K562 (cell line): ENCODE data around the gene DMAC2L. TPM values are rescaled to one million over a fixed set of nuclear protein-coding genes. Genes with fewer than 3 reads are reported as not detected.
A peak's percentile ranks its signal among the peaks of the same experiment; 100 is the strongest.

Source experiments
- CBX1 ChIP-seq: sonication (generic); IDR thresholded peaks from 2 replicates; pipeline ENCODE4 v1.6.1; 2016; ENCODE audit warnings: antibody characterized with exemption, low read depth, mild to moderate bottlenecking
- CBX5 ChIP-seq: IDR thresholded peaks from 2 replicates; pipeline ENCODE4 v1.6.1; 2014; ENCODE audit warnings: low read depth, borderline replicate concordance
- CREB1 ChIP-seq, 2 experiments: sonication (generic) in 1 of 2; formaldehyde crosslinking in 1 of 2; IDR thresholded peaks; 2 replicates each; pipeline versions ENCODE4 v1.6.1 to v1.8.0; 2012 to 2022; ENCODE audit warnings: inconsistent platforms in 1 of 2, mild to moderate bottlenecking in 1 of 2, missing genetic modification reagents in 1 of 2, moderate library complexity in 1 of 2
- CREM ChIP-seq: IDR thresholded peaks from 2 replicates; pipeline ENCODE4 v1.6.1; 2014; ENCODE audit warnings: antibody characterized with exemption, low read depth
- ETV1 ChIP-seq: fragments of 450-650 bp; conservative IDR thresholded peaks from 2 replicates; pipeline ENCODE4 v1.6.1; 2016; ENCODE audit warnings: missing genetic modification characterization, control low read depth, low read depth, missing compliant biosample characterization
- KLF16 ChIP-seq: IDR thresholded peaks from 2 replicates; pipeline ENCODE4 v1.6.1; 2016; ENCODE audit warnings: antibody characterized with exemption
- KLF6 ChIP-seq: fragments of 250-450 bp; sonication (Bioruptor Pico); IDR thresholded peaks from 2 replicates; pipeline ENCODE4 v1.4.0; 2020; ENCODE audit warnings: mild to moderate bottlenecking, moderate library complexity, borderline replicate concordance
- POLR2B ChIP-seq: fragments of 450-650 bp; IDR thresholded peaks from 2 replicates; pipeline ENCODE4 v1.6.1; 2018; ENCODE audit warnings: low read depth; ENCODE audit not compliant: partially characterized antibody
- PRPF4 ChIP-seq: fragments of 200-400 bp; formaldehyde crosslinking; IDR thresholded peaks from one replicate; pipeline ENCODE4 v1.6.1; 2017; ENCODE audit warnings: low read length, low read depth, mild to moderate bottlenecking; ENCODE audit not compliant: insufficient read depth, poor library complexity, severe bottlenecking
- SRSF9 ChIP-seq: fragments of 200-400 bp; formaldehyde crosslinking; IDR thresholded peaks from 2 replicates; pipeline ENCODE4 v1.6.1; 2017; ENCODE audit warnings: low read depth, low read length, borderline replicate concordance
- STAG1 ChIP-seq: sonication (generic); formaldehyde crosslinking; IDR thresholded peaks from 2 replicates; pipeline ENCODE4 v1.5.0; 2020; ENCODE audit warnings: missing genetic modification reagents, borderline replicate concordance
- polyA plus RNA-seq, 8 experiments: library from polyadenylated mRNA; depleted of rRNA in 4 of 8; stranded (reverse) in 5 of 8; unstranded in 3 of 8; fragments of >200 nt; fragmentation: Nextera tagmentation in 2 of 8; fragmentation: Illumina TruSeq in 1 of 8; extraction: Ambion mirVana in 2 of 8; extraction: Trizol in 1 of 8; gene quantifications; 2 replicates each; pipeline versions ENCODE4 v1.2.1 to v1.2.3, GENCODE V29; 2011 to 2014; ENCODE audit warnings: inconsistent platforms in 1 of 8, missing spikeins in 1 of 8
- total RNA-seq, 7 experiments: library from RNA; depleted of rRNA in 6 of 7; stranded (reverse); fragments of >200 nt in 6 of 7; fragmentation: Illumina TruSeq in 2 of 7; extraction: Trizol in 2 of 7; gene quantifications; 2 replicates each; pipeline versions ENCODE4 v1.2.1 to v1.2.3, GENCODE V29; 2011 to 2021; ENCODE audit warnings: low replicate concordance in 1 of 7
- TF ChIP-seq, protein P1 (sequence below), 2 experiments: fragments of 200-800 bp in 1 of 2; sonication (Bioruptor generic) in 1 of 2; sonication (generic) in 1 of 2; formaldehyde crosslinking in 1 of 2; IDR thresholded peaks in 1 of 2; conservative IDR thresholded peaks in 1 of 2; 2 replicates each; pipeline versions ENCODE4 v1.5.0 to v1.6.1; 2016 to 2020; ENCODE audit warnings: missing compliant biosample characterization in 1 of 2, missing genetic modification characterization in 1 of 2, missing genetic modification reagents in 1 of 2
- TF ChIP-seq, protein P2 (sequence below): sonication (generic); formaldehyde crosslinking; IDR thresholded peaks from 2 replicates; pipeline ENCODE4 v1.8.1; 2023; ENCODE audit warnings: mild to moderate bottlenecking, missing genetic modification reagents
- TF ChIP-seq, protein P3 (sequence below): sonication (generic); formaldehyde crosslinking; IDR thresholded peaks from 2 replicates; pipeline ENCODE4 v1.8.0; 2022; ENCODE audit warnings: mild to moderate bottlenecking, low read depth, missing genetic modification reagents
- TF ChIP-seq, protein P4 (sequence below): sonication (generic); formaldehyde crosslinking; IDR thresholded peaks from 2 replicates; pipeline ENCODE4 v1.8.0; 2022; ENCODE audit warnings: mild to moderate bottlenecking, missing genetic modification reagents

DMAC2L gene
- total and polyA plus RNA-seq, 9 of the 15 experiments (the other 6 are each of a cell fraction or from before 2014, with no cell fraction given), result 4.0 to 37.2 (median 9.3) TPM

GRCh38 chr14:50311972-50312733, at the start of gene DMAC2L, which contains the start of gene L2HGDH (continued):
- TF ChIP-seq, protein P1, sequence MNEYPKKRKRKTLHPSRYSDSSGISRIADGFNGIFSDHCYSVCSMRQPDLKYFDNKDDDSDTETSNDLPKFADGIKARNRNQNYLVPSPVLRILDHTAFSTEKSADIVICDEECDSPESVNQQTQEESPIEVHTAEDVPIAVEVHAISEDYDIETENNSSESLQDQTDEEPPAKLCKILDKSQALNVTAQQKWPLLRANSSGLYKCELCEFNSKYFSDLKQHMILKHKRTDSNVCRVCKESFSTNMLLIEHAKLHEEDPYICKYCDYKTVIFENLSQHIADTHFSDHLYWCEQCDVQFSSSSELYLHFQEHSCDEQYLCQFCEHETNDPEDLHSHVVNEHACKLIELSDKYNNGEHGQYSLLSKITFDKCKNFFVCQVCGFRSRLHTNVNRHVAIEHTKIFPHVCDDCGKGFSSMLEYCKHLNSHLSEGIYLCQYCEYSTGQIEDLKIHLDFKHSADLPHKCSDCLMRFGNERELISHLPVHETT (CRISPR knock-in tag; conservative IDR thresholded peaks at IDR 0.05 in 1 of 2, IDR thresholded peaks at IDR 0.05 in 1 of 2), result no peak
- TF ChIP-seq CBX1, result 0 out of 2 replicates have a peak, but pooled peaks have one; percentile 41
- TF ChIP-seq, protein P2, sequence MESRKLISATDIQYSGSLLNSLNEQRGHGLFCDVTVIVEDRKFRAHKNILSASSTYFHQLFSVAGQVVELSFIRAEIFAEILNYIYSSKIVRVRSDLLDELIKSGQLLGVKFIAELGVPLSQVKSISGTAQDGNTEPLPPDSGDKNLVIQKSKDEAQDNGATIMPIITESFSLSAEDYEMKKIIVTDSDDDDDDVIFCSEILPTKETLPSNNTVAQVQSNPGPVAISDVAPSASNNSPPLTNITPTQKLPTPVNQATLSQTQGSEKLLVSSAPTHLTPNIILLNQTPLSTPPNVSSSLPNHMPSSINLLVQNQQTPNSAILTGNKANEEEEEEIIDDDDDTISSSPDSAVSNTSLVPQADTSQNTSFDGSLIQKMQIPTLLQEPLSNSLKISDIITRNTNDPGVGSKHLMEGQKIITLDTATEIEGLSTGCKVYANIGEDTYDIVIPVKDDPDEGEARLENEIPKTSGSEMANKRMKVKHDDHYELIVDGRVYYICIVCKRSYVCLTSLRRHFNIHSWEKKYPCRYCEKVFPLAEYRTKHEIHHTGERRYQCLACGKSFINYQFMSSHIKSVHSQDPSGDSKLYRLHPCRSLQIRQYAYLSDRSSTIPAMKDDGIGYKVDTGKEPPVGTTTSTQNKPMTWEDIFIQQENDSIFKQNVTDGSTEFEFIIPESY, result peak; percentile 71; the same call in 1 of the 2 replicates
- TF ChIP-seq, protein P3, sequence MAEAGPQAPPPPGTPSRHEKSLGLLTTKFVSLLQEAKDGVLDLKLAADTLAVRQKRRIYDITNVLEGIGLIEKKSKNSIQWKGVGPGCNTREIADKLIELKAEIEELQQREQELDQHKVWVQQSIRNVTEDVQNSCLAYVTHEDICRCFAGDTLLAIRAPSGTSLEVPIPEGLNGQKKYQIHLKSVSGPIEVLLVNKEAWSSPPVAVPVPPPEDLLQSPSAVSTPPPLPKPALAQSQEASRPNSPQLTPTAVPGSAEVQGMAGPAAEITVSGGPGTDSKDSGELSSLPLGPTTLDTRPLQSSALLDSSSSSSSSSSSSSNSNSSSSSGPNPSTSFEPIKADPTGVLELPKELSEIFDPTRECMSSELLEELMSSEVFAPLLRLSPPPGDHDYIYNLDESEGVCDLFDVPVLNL, result 0 out of 2 replicates have a peak, but pooled peaks have one; percentile 21
- no peak for TF ChIP-seq CREB1 (IDR thresholded peaks at IDR 0.05)
- peak; percentile 25; the same call in 1 of the 2 replicates for TF ChIP-seq CREB1 (CRISPR knock-in tag; IDR thresholded peaks at IDR 0.05)
- TF ChIP-seq PRPF4, result peak; percentile 46
- TF ChIP-seq ETV1 (tag), result peak; percentile 49; the same call in 1 of the 2 replicates
- peak; percentile 69 for TF ChIP-seq POLR2B
- no peak for TF ChIP-seq CBX5
- 0 out of 2 replicates have a peak, but pooled peaks have one; percentile 51 for TF ChIP-seq KLF6
- no peak for TF ChIP-seq SRSF9
- TF ChIP-seq CREM, result 0 out of 2 replicates have a peak, but pooled peaks have one; percentile 22
- TF ChIP-seq STAG1 (CRISPR knock-in tag), result 0 out of 2 replicates have a peak, but pooled peaks have one; percentile 20
- TF ChIP-seq, protein P4, sequence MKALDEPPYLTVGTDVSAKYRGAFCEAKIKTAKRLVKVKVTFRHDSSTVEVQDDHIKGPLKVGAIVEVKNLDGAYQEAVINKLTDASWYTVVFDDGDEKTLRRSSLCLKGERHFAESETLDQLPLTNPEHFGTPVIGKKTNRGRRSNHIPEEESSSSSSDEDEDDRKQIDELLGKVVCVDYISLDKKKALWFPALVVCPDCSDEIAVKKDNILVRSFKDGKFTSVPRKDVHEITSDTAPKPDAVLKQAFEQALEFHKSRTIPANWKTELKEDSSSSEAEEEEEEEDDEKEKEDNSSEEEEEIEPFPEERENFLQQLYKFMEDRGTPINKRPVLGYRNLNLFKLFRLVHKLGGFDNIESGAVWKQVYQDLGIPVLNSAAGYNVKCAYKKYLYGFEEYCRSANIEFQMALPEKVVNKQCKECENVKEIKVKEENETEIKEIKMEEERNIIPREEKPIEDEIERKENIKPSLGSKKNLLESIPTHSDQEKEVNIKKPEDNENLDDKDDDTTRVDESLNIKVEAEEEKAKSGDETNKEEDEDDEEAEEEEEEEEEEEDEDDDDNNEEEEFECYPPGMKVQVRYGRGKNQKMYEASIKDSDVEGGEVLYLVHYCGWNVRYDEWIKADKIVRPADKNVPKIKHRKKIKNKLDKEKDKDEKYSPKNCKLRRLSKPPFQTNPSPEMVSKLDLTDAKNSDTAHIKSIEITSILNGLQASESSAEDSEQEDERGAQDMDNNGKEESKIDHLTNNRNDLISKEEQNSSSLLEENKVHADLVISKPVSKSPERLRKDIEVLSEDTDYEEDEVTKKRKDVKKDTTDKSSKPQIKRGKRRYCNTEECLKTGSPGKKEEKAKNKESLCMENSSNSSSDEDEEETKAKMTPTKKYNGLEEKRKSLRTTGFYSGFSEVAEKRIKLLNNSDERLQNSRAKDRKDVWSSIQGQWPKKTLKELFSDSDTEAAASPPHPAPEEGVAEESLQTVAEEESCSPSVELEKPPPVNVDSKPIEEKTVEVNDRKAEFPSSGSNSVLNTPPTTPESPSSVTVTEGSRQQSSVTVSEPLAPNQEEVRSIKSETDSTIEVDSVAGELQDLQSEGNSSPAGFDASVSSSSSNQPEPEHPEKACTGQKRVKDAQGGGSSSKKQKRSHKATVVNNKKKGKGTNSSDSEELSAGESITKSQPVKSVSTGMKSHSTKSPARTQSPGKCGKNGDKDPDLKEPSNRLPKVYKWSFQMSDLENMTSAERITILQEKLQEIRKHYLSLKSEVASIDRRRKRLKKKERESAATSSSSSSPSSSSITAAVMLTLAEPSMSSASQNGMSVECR (CRISPR knock-in tag), result peak; percentile 55; the same call in 1 of the 2 replicates
- TF ChIP-seq KLF16, result peak; percentile 5; the same call in 1 of the 2 replicates
